GM18519 (cell line): Measurements from ENCODE around the gene RITA1.

ENCODE experiments used
- ATAC-seq: cut with Tn5 transposase; IDR thresholded peaks from one replicate; pipeline ENCODE4 v1.9.1; 2021; ENCODE audit warnings: mild to moderate bottlenecking, moderate library complexity; ENCODE audit not compliant: unreplicated experiment, low FRiP score

Gene RITA1

GRCh38 chr12:113224955-113225354, 39.4 kb downstream of the RITA1 start:
- ATAC-seq = no peak

- no peak for ATAC-seq
Observed at GRCh38 chr12:113226696-113227568, 41.4 kb downstream of the RITA1 start.

DNA sequence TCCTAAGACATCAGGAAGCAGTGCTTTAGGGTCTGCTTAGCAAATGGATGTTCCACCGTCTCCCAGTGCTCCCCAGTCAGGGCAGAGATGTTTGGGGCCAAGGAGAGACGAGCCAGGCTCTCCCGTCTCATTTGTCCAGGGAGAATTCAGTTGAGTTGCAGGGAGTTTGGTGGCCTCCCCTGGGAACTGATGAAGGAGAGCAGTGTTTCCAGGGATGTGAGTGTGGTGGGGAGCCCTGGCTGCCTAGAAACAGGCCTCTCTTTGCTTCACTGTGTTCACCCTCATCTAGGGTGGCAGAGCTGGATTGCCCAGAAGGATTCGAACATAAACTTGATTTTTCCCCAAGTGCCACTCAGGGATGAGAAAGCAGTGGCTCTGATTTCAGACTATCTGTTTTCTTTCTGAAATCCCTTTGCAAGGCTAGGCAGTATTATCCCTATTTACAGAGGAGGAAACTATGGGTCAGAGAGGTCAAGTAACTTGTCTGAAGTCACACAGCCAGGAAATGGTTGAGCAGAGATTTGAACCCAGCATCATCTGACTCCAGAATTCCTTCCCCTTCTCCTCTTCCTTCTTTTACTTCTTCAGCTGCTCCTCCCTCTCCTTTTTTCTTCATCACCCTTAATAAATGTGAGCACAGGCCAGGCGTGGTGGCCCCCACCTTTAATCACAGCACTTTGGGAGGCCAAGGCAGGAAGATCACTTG, 42.3 kb downstream of the RITA1 start:
- ATAC-seq = no peak

- no peak for ATAC-seq
Observed at GRCh38 chr12:113228394-113229028, 43.0 kb downstream of the RITA1 start.

GRCh38 chr12:113230315-113231234, 45.1 kb downstream of the RITA1 start:
- no peak for ATAC-seq

GRCh38 chr12:113231235-113232088, 45.9 kb downstream of the RITA1 start:
- no peak for ATAC-seq

DNA sequence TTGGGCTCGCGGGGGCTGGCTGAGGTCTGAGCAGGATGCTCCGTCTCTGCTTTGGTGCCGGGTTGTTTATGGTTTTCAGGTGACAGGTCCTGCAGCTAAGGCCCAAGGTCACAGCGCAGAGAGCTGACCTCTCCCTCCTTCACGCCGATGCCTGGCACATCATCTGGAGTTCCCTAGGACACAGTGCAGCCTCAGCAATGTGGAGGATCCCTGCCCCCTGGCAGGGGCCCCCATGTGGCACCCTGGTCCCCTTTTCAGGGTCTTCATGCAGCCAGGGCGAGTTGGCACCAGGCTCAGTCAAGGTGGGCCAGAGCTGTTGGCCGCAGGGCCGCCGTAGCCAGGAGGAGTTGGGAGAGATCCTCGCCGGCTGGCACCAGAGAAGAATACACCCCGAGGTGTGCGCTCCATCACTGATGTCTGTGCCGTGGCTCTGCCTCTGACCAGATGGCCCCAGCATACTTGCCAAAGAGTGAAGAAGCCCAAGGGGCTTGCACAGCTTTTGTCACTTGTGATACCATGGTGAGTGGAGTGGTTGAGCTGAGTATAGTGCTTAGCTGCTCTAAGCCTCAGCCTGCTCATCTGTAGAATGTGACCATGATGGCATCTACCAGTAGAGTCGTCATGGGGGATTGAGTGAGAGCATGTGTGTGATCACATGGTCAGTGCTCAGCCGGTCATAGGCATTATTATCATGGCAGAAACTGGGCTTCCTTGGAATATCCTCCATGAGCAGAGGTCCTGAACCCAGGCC, 46.7 kb downstream of the RITA1 start:
- no peak for ATAC-seq

DNA sequence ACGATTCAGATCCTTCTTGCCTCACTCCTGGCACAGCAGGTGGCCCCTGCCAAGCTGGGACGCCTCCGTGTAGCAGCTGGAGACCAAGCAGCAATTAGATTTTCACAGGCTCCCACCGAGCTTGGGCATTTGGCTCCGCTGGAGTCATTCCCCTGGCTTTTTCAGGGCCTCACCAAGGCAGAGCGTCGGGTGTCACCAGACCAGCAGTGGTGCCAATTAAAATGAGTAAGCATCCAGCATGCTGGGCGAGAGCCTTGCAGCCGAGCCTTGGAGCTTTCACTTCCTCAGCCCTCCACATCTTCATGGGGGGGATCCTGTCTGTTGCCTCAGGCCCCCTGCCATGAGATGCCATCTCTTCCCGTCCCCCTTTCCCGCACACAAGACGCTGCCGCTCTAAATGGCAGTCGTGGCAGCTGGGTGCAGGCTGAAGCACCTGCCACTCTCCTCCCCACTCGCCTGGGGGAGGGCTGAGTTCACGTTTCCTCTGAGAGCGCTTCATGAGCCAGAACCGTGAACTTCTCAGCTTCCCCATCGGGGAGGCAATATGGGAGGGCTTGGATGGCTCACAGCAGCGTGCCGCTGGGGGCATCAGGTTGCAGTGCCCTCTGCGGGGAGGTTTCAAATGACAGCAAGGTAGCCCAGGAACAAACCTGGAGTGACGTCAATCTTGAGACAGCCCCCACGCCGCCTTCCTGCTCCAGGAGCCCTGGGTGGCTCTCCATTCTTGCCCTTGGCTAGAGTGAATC, 47.5 kb downstream of the RITA1 start:
- peak; percentile 34 for ATAC-seq

GRCh38 chr12:113233967-113234366, 48.4 kb downstream of the RITA1 start:
- no peak for ATAC-seq

DNA sequence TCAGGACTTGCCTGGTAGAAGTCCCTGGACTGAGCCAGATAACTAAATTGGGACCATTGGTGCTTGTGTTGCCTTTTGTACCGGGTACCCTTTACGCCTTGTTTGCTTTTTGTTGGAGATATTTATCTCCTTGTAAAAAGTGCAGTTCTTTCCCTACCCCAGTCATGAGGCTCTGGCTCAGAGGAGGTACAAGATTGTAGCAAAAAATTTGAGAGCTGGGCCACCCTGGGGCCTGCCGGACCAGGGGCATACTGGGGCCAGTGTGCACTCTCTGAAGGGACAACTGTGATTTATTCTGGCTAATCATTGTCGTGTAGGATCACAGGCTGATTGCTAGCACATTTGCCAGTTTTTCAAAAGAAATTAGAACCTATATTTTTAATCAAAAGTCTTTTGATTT, 49.0 kb downstream of the RITA1 start:
- ATAC-seq = no peak

GRCh38 chr12:113235976-113236375, 50.5 kb downstream of the RITA1 start:
- no peak for ATAC-seq

- ATAC-seq = no peak
Observed at GRCh38 chr12:113236539-113237399, 51.2 kb downstream of the RITA1 start.

DNA sequence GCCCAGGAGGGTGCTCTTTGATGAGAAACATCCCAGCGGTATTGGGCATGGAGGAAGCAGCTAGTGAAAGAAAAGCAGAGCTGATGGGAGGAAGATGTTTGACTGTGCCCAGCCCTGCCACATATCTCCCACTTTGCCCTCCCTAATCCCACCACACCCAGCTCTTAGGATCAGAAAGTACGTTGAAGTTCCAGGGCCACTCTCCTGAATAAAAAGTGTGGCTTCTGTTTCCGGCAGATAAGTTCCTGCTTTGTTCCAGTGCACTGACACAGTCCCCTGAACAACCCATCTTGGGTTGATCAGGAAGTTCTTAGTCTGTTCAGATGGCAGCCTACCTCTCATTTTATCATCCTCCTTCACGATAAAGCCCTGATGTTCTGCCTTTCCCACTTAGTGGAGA, 52.2 kb downstream of the RITA1 start:
- no peak for ATAC-seq

- ATAC-seq = no peak
Observed at GRCh38 chr12:113238309-113238708, 52.8 kb downstream of the RITA1 start.

DNA sequence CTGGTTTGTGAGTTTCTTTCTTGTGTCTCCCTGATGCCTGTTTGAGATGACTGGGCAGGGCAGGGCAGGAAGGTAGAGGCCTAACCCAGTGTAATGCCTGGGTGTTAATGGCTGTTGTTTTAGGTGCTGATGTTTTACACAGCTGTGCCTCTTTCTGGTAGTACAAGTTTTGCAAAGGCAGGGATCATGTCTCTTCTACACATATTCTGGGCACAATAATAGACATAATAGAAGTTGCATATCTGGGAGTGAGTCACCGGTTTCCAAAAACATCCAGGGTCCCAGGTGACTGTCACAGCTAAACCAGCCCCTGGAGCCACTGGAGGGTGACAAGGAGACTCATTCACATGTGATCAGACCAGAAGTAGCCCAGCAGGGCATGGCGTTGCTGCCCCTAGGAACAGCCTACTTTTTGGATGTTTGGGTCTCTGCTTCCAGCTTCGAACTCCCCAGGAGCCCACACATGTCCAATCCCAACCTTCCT, 53.8 kb downstream of the RITA1 start:
- ATAC-seq = no peak

DNA sequence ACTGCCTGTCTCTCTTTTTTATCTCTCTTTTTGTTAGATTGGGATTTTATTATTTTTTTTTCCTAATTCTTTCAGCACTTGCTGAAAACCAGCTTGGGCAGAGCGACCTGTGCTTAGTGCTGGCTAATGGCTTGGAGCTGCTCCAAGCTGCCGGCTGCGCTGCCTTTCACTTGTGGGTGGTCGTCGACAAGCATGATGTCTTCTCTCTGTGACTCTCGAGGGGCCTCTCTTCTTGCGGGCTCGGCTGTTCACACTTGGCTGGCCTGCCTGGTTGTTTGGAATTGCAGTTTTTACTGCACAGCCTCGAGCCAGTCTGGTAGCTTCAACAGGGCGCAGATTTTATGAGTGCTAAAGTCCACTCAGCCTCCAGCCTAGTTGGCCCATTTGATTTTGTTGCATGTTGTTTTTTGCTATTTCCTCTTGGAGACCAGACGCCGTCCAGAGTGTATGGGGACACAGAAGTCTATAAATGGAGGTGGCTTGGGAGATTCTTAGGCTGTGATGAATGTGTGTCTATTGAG, 54.4 kb downstream of the RITA1 start:
- no peak for ATAC-seq

GRCh38 chr12:113240395-113240794, 54.9 kb downstream of the RITA1 start:
- ATAC-seq = no peak
